ENCODE measurements around the gene ADAMTS8.

Gene ADAMTS8

DNA sequence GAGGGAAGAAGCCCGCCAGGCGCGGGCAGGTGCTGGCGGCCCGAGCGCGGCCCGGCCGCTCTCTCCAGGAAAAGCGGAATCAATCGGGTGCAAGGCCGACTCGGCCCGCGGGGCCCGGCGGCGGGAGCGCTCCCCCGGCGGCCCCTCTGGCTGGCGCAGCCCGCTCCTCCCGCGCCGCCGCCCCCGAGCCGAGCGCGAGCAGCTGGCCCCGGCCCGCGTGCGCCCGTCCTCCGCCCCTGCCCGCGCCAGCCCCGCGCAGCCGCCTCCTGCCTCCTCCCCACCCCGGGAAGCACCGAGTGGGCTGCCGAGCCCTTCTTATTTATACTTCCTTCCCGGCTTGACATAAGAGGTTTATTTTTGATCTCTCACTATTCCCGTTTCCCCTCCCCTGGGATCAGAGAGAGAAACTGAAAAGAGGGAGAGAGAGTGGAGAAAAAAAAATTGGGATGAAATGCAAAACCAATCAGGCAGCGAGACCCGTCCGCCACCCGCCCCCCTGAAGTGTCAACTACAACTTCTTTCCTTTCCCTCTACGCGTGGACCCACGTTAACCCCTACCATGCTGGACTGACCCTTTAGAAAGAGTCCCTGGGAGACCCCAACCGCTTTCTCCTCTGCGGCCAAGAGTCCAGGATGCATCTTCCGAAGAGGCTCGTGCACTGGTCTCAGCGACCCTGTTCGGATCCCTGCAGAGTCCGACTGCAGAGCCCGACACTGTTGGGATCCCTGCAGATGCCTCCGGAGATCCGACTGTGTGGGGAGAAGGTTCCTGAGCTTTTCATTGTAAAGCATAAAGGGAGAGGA, at the start of gene ADAMTS8:
Gene ADAMTS8, minus strand, starts transcription at position 294 of the 804 bp plus-strand sequence. CDS start 323 bp downstream, outside the sequence.
- no peak for DNase-seq (ENCODE audit: low spot score)

DNA sequence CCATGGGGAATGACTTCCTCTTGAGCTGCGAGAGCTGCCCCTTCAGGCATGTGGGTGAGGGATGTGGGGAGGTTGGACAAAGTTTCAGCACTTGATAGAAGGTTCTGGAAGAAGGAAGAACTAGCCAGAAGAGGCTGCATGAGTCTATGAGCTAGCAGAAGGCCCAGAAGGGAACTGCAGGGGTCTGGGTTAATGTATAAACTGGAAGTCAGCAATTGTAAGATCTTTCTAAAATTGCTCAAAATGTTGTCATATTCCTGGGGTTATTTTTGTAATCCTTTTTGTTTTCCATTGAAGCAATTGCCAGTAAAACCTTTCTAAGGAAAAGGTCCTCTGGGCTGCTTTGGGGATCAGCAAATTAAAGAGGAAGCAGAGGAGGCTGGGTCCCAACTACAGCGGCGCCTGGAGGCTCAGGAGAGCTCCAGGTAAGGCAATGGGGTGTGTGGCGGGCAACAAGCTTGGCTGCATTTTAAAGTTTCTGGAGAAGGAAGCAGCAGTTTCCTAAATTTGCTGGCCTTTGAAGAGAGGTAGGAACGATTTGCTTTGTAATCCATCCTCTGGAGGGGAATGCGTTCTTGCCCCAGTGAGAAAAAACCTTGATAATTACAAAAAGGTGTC, 49.3 kb upstream of the ADAMTS8 start:
- no peak for DNase-seq (ENCODE audit: low spot score)

- DNase-seq (ENCODE audit: low spot score) = no peak
Measured at GRCh38 chr11:130476922-130477491, 48.6 kb upstream of the ADAMTS8 start.

DNA sequence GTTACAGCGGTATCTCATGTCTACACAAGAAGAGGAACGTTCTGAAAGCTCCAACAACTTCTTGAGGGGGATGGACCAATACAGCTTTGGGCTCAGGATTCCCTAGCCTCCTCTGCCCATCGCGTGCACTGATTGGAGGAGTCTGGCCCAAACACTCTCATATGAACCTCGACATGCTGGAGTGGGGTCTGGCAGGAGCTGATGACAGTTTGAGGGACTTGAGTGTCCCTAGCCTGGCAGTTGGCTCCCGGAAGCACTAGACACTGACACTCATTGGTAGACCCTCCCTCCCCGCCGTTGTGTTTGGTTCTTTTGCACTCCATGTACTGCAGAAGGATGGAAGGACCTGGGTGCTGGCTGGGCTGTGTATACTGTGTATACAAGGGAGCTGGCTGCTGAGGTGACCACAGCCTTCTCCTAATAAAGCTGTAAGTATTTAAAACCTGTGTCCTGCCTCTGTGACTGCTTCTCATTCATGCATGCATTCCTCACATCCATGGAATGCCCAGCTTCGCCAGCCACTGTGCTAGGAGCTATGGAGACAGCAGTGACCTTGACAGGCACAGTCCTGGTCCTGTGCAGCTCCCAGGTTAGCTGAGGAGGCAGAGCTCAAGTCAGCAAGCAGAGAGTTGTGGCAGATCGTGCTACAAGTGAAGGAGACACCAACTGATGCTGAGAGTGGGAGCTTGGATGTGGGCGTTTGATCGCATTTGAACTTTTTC, 48.0 kb upstream of the ADAMTS8 start:
- DNase-seq (ENCODE audit: low spot score) = no peak

GRCh38 chr11:130475426-130476053, 47.1 kb upstream of the ADAMTS8 start:
- DNase-seq (ENCODE audit: low spot score) = no peak

- DNase-seq (ENCODE audit: low spot score) = no peak
Measured at GRCh38 chr11:130474637-130475400, 46.4 kb upstream of the ADAMTS8 start.

DNA sequence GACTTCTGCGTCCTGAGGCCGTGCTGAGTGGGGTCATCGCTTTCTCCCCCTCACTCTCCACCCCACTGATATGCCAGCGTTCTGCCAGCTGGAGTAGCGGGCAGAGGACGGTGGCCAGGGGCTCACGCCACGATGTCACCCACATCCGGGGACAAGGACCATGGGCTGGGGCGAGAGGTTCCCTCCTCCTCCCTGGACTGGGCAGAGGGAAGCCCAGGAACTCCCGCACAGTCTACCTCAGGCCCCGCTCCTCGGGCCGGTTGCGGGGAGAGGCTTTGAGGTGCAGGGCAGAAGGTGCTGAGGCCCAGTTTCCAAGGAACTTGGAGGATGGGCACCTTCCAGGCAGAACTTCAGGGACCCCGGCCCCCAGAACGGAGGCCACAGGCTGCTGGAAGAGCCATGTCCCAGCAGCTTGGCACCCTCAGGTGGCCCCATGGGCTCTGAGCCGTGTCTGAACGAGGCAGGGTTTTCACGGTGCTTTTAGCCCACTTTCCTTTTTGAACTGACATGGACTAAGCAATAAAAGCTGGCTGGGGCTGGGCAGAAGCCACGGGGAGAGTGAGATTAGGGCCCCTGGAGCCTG, 45.5 kb upstream of the ADAMTS8 start:
- no peak for DNase-seq (ENCODE audit: low spot score)

DNA sequence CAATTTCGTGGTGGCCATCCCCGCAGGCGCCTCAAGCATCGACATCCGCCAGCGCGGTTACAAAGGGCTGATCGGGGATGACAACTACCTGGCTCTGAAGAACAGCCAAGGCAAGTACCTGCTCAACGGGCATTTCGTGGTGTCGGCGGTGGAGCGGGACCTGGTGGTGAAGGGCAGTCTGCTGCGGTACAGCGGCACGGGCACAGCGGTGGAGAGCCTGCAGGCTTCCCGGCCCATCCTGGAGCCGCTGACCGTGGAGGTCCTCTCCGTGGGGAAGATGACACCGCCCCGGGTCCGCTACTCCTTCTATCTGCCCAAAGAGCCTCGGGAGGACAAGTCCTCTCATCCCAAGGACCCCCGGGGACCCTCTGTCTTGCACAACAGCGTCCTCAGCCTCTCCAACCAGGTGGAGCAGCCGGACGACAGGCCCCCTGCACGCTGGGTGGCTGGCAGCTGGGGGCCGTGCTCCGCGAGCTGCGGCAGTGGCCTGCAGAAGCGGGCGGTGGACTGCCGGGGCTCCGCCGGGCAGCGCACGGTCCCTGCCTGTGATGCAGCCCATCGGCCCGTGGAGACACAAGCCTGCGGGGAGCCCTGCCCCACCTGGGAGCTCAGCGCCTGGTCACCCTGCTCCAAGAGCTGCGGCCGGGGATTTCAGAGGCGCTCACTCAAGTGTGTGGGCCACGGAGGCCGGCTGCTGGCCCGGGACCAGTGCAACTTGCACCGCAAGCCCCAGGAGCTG, 44.8 kb upstream of the ADAMTS8 start:
- no peak for DNase-seq (ENCODE audit: low spot score)

DNA sequence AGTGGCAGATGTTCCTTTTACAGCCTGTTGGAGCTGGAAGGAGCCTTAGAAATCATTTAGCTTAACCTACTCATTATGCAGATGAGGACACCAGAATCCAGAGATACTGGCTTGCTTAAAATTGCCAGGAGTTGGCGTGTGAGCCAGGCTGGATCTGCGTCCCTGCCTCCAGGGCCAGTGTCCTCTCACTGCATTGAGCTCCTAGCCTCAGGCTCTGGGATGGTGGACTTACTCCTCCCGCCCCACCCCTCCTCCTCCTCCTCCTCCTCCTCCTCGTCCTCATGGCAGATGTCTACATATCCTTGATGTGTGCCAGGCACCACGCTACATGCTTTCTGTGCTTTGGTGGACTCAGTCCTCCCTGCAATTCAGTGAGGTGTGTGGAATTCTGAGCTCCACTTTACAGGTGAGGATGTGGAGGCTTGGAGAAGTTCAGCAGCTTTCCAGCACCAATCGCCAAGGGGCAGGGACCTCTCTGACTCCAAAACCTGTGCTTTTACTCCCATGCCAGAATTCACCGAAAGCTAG, 44.1 kb upstream of the ADAMTS8 start:
- DNase-seq (ENCODE audit: low spot score) = no peak

- DNase-seq (ENCODE audit: low spot score) = no peak
Measured at GRCh38 chr11:130471731-130472433, 43.5 kb upstream of the ADAMTS8 start.

DNA sequence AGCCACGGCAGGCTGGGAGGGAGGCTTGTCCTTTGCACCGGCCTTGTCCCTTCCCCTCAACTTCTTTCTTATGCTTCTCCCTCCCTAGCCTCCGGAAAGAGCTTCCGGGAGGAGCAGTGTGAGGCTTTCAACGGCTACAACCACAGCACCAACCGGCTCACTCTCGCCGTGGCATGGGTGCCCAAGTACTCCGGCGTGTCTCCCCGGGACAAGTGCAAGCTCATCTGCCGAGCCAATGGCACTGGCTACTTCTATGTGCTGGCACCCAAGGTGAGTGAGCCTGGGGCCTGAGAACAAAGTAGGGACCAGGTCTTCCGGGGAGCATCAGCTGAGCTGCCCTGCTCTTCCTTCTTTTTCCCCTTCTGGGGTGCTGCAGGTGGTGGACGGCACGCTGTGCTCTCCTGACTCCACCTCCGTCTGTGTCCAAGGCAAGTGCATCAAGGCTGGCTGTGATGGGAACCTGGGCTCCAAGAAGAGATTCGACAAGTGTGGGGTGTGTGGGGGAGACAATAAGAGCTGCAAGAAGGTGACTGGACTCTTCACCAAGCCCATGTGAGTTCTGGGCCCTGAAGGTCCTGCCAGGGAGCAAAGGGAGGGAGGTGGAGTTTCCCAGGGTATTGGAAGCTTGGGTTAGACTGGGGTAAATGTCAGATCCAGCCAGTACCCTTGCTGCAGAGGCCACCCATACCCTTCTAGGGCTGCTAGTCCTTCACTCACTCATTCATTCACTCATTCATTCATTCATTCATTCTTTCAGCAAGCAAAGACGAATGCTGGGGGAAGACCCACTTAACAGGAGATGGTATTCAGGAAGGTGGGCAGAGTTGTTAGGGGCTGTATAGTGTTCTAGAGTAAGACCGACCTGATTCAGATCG, 42.7 kb upstream of the ADAMTS8 start:
- DNase-seq (ENCODE audit: low spot score) = no peak

DNA sequence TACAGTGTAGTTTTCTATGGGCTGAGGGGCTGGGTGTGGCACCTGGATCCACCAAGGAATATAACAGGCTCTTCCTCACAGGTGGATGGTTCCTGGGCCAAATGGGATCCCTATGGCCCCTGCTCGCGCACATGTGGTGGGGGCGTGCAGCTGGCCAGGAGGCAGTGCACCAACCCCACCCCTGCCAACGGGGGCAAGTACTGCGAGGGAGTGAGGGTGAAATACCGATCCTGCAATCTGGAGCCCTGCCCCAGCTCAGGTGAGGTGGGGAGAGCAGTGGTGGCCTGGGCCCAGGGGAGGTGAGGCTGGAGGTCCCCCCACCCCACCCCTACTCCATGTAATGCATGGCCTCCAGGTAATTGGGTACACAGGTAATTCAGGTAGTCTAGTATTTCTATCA, 40.8 kb upstream of the ADAMTS8 start:
- DNase-seq (ENCODE audit: low spot score) = no peak

DNA sequence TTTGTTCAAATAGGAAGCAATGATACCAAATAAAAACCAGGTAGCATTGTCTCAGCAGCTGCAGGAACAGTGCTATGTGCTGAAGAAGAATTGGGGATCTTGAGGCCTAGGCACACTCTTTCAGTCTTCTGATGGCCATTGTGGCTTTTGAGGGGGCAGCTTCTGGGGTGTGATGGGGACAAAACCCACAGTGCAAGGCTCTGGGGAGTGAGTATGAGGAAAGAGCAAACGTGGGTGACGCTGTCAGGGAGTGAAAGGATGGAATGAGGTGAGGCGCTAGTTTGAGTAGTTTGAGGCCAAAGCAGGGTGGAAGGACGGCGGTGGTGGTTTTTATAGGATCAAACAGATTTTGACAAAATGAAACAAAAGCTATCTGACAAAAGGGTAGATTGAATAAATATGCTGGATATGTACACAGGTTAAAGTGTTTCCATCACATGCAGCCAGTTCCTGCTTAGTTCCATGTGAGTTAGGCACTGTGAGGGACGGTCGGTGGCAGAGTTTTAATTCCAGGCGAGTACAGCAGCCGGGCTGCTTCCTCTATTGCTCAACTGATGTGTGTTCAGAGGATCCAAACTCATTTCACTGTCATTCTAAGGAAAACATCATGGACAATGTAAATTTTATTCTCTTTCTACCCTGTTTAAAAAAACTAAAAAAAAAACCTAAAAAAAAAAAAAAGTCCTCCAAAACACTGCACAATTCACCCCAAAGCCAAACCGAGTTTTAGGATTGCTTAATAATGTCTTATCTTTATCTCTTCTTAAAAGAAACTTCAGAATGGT, 38.9 kb upstream of the ADAMTS8 start:
- DNase-seq (ENCODE audit: low spot score) = no peak

- DNase-seq (ENCODE audit: low spot score) = no peak
Measured at GRCh38 chr11:130465263-130465662, 36.9 kb upstream of the ADAMTS8 start.

GRCh38 chr11:130464291-130464812, 35.9 kb upstream of the ADAMTS8 start:
- DNase-seq (ENCODE audit: low spot score) = no peak

DNA sequence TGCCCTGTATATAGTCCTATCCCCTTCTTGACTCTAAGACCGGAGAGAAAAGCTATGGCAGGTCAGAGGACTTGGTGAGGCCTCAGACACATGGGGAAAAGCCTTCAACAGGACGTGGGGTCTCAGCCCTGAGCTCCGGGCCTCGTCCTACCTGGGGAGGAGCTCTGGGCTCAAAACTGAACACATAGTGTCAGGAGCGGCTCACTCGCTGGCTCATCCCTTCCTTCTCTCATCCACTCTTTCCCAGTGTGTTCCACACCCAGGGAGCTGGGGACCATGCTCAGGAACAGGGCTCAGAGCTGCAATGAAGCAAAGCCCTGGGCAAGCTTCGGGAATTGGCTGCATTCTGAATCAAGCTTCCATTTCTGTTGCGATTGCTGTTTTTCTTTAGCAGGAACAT, 34.5 kb upstream of the ADAMTS8 start:
- no peak for DNase-seq (ENCODE audit: low spot score)
